Spleen (tissue), 7 donors: Measurements from ENCODE around the gene DGKH.

Experiments
- CTCF ChIP-seq, 11 experiments: fragments of 200-600 bp in 7 of 11; fragments of 450-650 bp in 4 of 11; sonication (generic) in 4 of 11; IDR thresholded peaks in 8 of 11; conservative IDR thresholded peaks in 3 of 11; 1 replicate in 7 of 11; 2 replicates in 4 of 11; pipeline versions ENCODE4 v1.4.0 to v1.8.0; 2016 to 2021; ENCODE audit warnings: antibody characterized with exemption in 11 of 11, inconsistent platforms in 4 of 11, mild to moderate bottlenecking in 1 of 11
- POLR2A ChIP-seq, 3 donors: fragments of 450-650 bp; IDR thresholded peaks; one replicate each; pipeline ENCODE4 v1.5.1; 2017; ENCODE audit warnings: antibody characterized with exemption in 3 of 3, mild to moderate bottlenecking in 1 of 3
- POLR2AphosphoS5 ChIP-seq, 3 donors: sonication (generic); formaldehyde crosslinking; IDR thresholded peaks; one replicate each; pipeline ENCODE4 v1.5.1; 2017; ENCODE audit warnings: antibody characterized with exemption in 3 of 3
- donor health status: DM: no; HTN: no; CAD: no; lungs with moderate emphysema.
- donor health status: DM: no; HTN: no; CAD: no.
- donor health status: DM: no; HTN: no; CAD: no.

- TF ChIP-seq CTCF (IDR thresholded peaks at IDR 0.05 in 8 of 11, conservative IDR thresholded peaks at IDR 0.05 in 3 of 11) (no peak), POLR2AphosphoS5 (IDR thresholded peaks at IDR 0.05) (no peak), POLR2A (IDR thresholded peaks at IDR 0.05) (no peak)
Measured at GRCh38 chr13:42027286-42027685, 21.2 kb upstream of the DGKH start.
